Stimulated activated naive CD4-positive, alpha-beta T cell treated with Interleukin-2 at 50 U/mL for 16 hours (primary cell): ENCODE measurements around the gene PYROXD2.
"Not testable (repeated sequence)": the region's sequence is repeated elsewhere in the genome, so short reads cannot be mapped to it uniquely, and the experiment has no call there.

ENCODE experiments used
- DNase-seq: peaks from one replicate; lab custom pipeline; 2025; lab: John Stamatoyannopoulos, UW

The PYROXD2 gene

GRCh38 chr10:98390406-98390805 lies 24.6 kb downstream of the PYROXD2 start:
- DNase-seq = no peak

- no peak for DNase-seq
Observed at GRCh38 chr10:98389398-98389797, 25.6 kb downstream of the PYROXD2 start.

GRCh38 chr10:98388101-98388655 lies 26.8 kb downstream of the PYROXD2 start:
- DNase-seq = no peak

GRCh38 chr10:98384531-98385133 lies 30.4 kb downstream of the PYROXD2 start:
- no peak for DNase-seq

- DNase-seq = no peak
Observed at GRCh38 chr10:98383869-98384268, 31.1 kb downstream of the PYROXD2 start.

- not testable (repeated sequence) for DNase-seq
Observed at GRCh38 chr10:98383134-98383667, 31.8 kb downstream of the PYROXD2 start.

- DNase-seq = no peak
Observed at GRCh38 chr10:98382691-98383101, 32.3 kb downstream of the PYROXD2 start.

- DNase-seq = no peak
Observed at GRCh38 chr10:98380493-98381339, 34.3 kb downstream of the PYROXD2 start.

- no peak for DNase-seq
Observed at GRCh38 chr10:98378722-98379121, 36.3 kb downstream of the PYROXD2 start.

GRCh38 chr10:98377536-98377935 lies 37.4 kb downstream of the PYROXD2 start:
- DNase-seq = no peak

- no peak for DNase-seq
Observed at GRCh38 chr10:98377001-98377400, 38.0 kb downstream of the PYROXD2 start.

GRCh38 chr10:98376485-98376884 lies 38.5 kb downstream of the PYROXD2 start:
- no peak for DNase-seq

- no peak for DNase-seq
Observed at GRCh38 chr10:98374217-98374985, 40.6 kb downstream of the PYROXD2 start.

- no peak for DNase-seq
Observed at GRCh38 chr10:98373260-98374040, 41.5 kb downstream of the PYROXD2 start.

- no peak for DNase-seq
Observed at GRCh38 chr10:98370831-98371820, 43.9 kb downstream of the PYROXD2 start.

GRCh38 chr10:98369801-98370200 lies 45.2 kb downstream of the PYROXD2 start:
- no peak for DNase-seq

GRCh38 chr10:98368644-98369043 lies 46.3 kb downstream of the PYROXD2 start:
- DNase-seq = no peak

- DNase-seq = no peak
Observed at GRCh38 chr10:98367604-98368451, 47.2 kb downstream of the PYROXD2 start.

GRCh38 chr10:98366062-98366530 lies 48.9 kb downstream of the PYROXD2 start:
- DNase-seq = no peak
